ENCODE data around the gene MINDY4. TPM values are rescaled to one million over a fixed set of nuclear protein-coding genes. Genes with fewer than 3 reads are reported as not detected.

Gene MINDY4
- polyA plus RNA-seq, 1 experiment = 1.8 TPM

- TF ChIP-seq CTCF (IDR thresholded peaks at IDR 0.05; ENCODE audit: low read depth, low read length) = no peak
- no peak for DNase-seq (ENCODE audit: low read depth, low spot score)
- H3K27me3 ChIP-seq (ENCODE audit: control insufficient read depth, insufficient read depth, low read length) = no peaks in the 10 kb centered on the region
- CTCF ChIA-PET = interaction anchor here (1.3 to 1.6 kb wide), 2 partner anchors 15 to 62 kb away, joined by 3 to 6 read pairs; no protein-coding TSS in a partner anchor
- peaks cover 9% of the 10 kb centered on the region for H3K9me3 ChIP-seq (ENCODE audit: control insufficient read depth, insufficient read depth, low read length)
- H3K4me3 ChIP-seq (ENCODE audit: low read depth, low read length) = no peak overlapping the region
- POLR2A ChIA-PET = no interaction called here
- no peak overlapping the region for H3K27ac ChIP-seq (ENCODE audit: low read depth, low read length)
Observed at GRCh38 chr7:30923009-30923773, 152.0 kb downstream of the MINDY4 start.

GRCh38 chr7:30923774-30924413 lies 152.7 kb downstream of the MINDY4 start:
- ChIA-PET CTCF (interaction anchor here (1.3 to 1.6 kb wide), 2 partner anchors 15 to 61 kb away, joined by 3 to 6 read pairs; no protein-coding TSS in a partner anchor), POLR2A (no interaction called here)
- Histone ChIP-seq H3K27ac (ENCODE audit: low read depth, low read length) (no peak overlapping the region), H3K27me3 (ENCODE audit: control insufficient read depth, insufficient read depth, low read length) (peaks cover 3% of the 10 kb centered on the region), H3K4me3 (ENCODE audit: low read depth, low read length) (no peak overlapping the region), H3K9me3 (ENCODE audit: control insufficient read depth, insufficient read depth, low read length) (peaks cover 13% of the 10 kb centered on the region)
- TF ChIP-seq CTCF (IDR thresholded peaks at IDR 0.05; ENCODE audit: low read depth, low read length) = no peak
- DNase-seq (ENCODE audit: low read depth, low spot score) = no peak

GRCh38 chr7:30924624-30925023 lies 153.4 kb downstream of the MINDY4 start:
- no peak overlapping the region for H3K4me3 ChIP-seq (ENCODE audit: low read depth, low read length)
- no peak overlapping the region for H3K27ac ChIP-seq (ENCODE audit: low read depth, low read length)
- H3K9me3 ChIP-seq (ENCODE audit: control insufficient read depth, insufficient read depth, low read length) = peaks cover 13% of the 10 kb centered on the region
- ChIA-PET POLR2A (no interaction called here), CTCF (interaction anchor here (0.8 to 0.9 kb wide), 2 partner anchors 14 to 125 kb away, joined by 3 to 9 read pairs; no protein-coding TSS in a partner anchor)
- H3K27me3 ChIP-seq (ENCODE audit: control insufficient read depth, insufficient read depth, low read length) = peaks cover 3% of the 10 kb centered on the region
- TF ChIP-seq CTCF (IDR thresholded peaks at IDR 0.05; ENCODE audit: low read depth, low read length) = no peak
- no peak for DNase-seq (ENCODE audit: low read depth, low spot score)

- ChIA-PET CTCF (interaction anchor here (0.8 to 0.9 kb wide), 2 partner anchors 14 to 126 kb away, joined by 3 to 9 read pairs; no protein-coding TSS in a partner anchor), POLR2A (no interaction called here)
- no peak for TF ChIP-seq CTCF (IDR thresholded peaks at IDR 0.05; ENCODE audit: low read depth, low read length)
Observed at GRCh38 chr7:30925117-30925516, 153.9 kb downstream of the MINDY4 start.

GRCh38 chr7:30925913-30926312 lies 154.7 kb downstream of the MINDY4 start:
- no peak for DNase-seq (ENCODE audit: low read depth, low spot score)
- POLR2A ChIA-PET = no interaction called here

More at GRCh38 chr7:30925117-30925516, 153.9 kb downstream of the MINDY4 start:
- H3K4me3 ChIP-seq (ENCODE audit: low read depth, low read length) = no peak overlapping the region
- peaks cover 13% of the 10 kb centered on the region for H3K9me3 ChIP-seq (ENCODE audit: control insufficient read depth, insufficient read depth, low read length)
- H3K27ac ChIP-seq (ENCODE audit: low read depth, low read length) = no peak overlapping the region
- H3K27me3 ChIP-seq (ENCODE audit: control insufficient read depth, insufficient read depth, low read length) = peaks cover 6% of the 10 kb centered on the region
- DNase-seq (ENCODE audit: low read depth, low spot score) = no peak

More at GRCh38 chr7:30925913-30926312, 154.7 kb downstream of the MINDY4 start:
- no peak overlapping the region for H3K4me3 ChIP-seq (ENCODE audit: low read depth, low read length)
- H3K9me3 ChIP-seq (ENCODE audit: control insufficient read depth, insufficient read depth, low read length) = peaks cover 13% of the 10 kb centered on the region
- no peak for TF ChIP-seq CTCF (IDR thresholded peaks at IDR 0.05; ENCODE audit: low read depth, low read length)
- H3K27me3 ChIP-seq (ENCODE audit: control insufficient read depth, insufficient read depth, low read length) = peaks cover 7% of the 10 kb centered on the region
- H3K27ac ChIP-seq (ENCODE audit: low read depth, low read length) = no peak overlapping the region
- CTCF ChIA-PET = no interaction called here
